Keratinocyte (primary cell): ENCODE results near the gene PDX1. TPM values are rescaled to one million over a fixed set of nuclear protein-coding genes. Genes with fewer than 3 reads are reported as not detected.

ENCODE experiments used
- DNase-seq: peaks from one replicate; pipeline ENCODE4 v3.0.0-alpha.2; 2011; ENCODE audit warnings: low read depth, missing footprints, low spot score
- FAIRE-seq: peaks from 2 replicates; lab custom pipeline; 2011; peaks lifted over from hg19 to GRCh38; lab: Jason Lieb, UNC
- H2AFZ ChIP-seq: 2 replicates; pipeline ENCODE4 v1.6.0; 2012; ENCODE audit warnings: low read length, control low read depth, inconsistent platforms; ENCODE audit not compliant: control insufficient read depth
- H3K27ac ChIP-seq: 2 replicates; pipeline ENCODE4 v1.5.1; 2011; ENCODE audit warnings: low read length; ENCODE audit not compliant: control insufficient read depth, insufficient read depth
- H3K27me3 ChIP-seq: 3 replicates; pipeline ENCODE4 v1.6.0; 2011; ENCODE audit warnings: low read length; ENCODE audit not compliant: control insufficient read depth, insufficient read depth; ENCODE audit errors: extremely low read depth
- H3K36me3 ChIP-seq, 2 experiments: 2 replicates in 1 of 2; 3 replicates in 1 of 2; pipeline ENCODE4 v1.5.1; 2011; ENCODE audit warnings: low read length in 2 of 2, mild to moderate bottlenecking in 1 of 2; ENCODE audit not compliant: control insufficient read depth in 2 of 2, insufficient read depth in 2 of 2; ENCODE audit errors: extremely low read depth in 1 of 2
- H3K4me1 ChIP-seq: 3 replicates; pipeline ENCODE4 v1.5.1; 2011; ENCODE audit warnings: low read length; ENCODE audit not compliant: control insufficient read depth, insufficient read depth; ENCODE audit errors: extremely low read depth
- H3K4me2 ChIP-seq: 3 replicates; pipeline ENCODE4 v1.6.0; 2011; ENCODE audit warnings: low read depth, low read length; ENCODE audit not compliant: control insufficient read depth, insufficient read depth; ENCODE audit errors: extremely low read depth
- H3K4me3 ChIP-seq, 3 experiments: fragments of 200-600 bp in 1 of 3; sonication (generic) in 1 of 3; 2 replicates in 2 of 3; 3 replicates in 1 of 3; pipeline ENCODE4 v1.5.1; 2011 to 2016; ENCODE audit warnings: low read length in 3 of 3, mild to moderate bottlenecking in 3 of 3, control low read depth in 2 of 3, inconsistent platforms in 1 of 3, low read depth in 1 of 3, mixed read lengths in 1 of 3, mixed run types in 1 of 3, moderate library complexity in 1 of 3; ENCODE audit not compliant: control insufficient read depth in 2 of 3, insufficient read depth in 2 of 3; ENCODE audit errors: extremely low read depth in 1 of 3
- H3K79me2 ChIP-seq: 2 replicates; pipeline ENCODE4 v1.6.0; 2012; ENCODE audit warnings: low read length; ENCODE audit not compliant: control insufficient read depth, insufficient read depth
- H3K9ac ChIP-seq: 3 replicates; pipeline ENCODE4 v1.6.0; 2011; ENCODE audit warnings: low read length; ENCODE audit not compliant: control insufficient read depth, insufficient read depth; ENCODE audit errors: extremely low read depth
- H3K9me1 ChIP-seq: 3 replicates; pipeline ENCODE4 v1.6.0; 2011; ENCODE audit warnings: low read length; ENCODE audit not compliant: control insufficient read depth, insufficient read depth; ENCODE audit errors: extremely low read depth
- H3K9me3 ChIP-seq: 2 replicates; pipeline ENCODE4 v1.5.1; 2012; ENCODE audit warnings: low read depth, low read length; ENCODE audit not compliant: control insufficient read depth
- H4K20me1 ChIP-seq: 3 replicates; pipeline ENCODE4 v1.6.0; 2011; ENCODE audit warnings: low read length; ENCODE audit not compliant: control insufficient read depth, insufficient read depth; ENCODE audit errors: extremely low read depth
- EZH2 ChIP-seq: IDR thresholded peaks from one replicate; pipeline ENCODE4 v1.6.1; 2012; ENCODE audit warnings: inconsistent platforms, mild to moderate bottlenecking, low read length, moderate library complexity
- dilution Hi-C: fragments of 300-500 bp; cut with MboI; formaldehyde crosslinking; loops from one replicate; pipeline ENCODE4 v1.7.0; 2020; ENCODE audit warnings: low sequenced_read_pairs; ENCODE audit not compliant: extremely low pct_ligation_motif_present
- polyA minus RNA-seq, 3 experiments: library from RNA; depleted of rRNA, polyadenylated mRNA; stranded (reverse); fragments of >200 nt; gene quantifications; 1 replicate in 1 of 3; 2 replicates in 1 of 3; 3 replicates in 1 of 3; pipeline ENCODE4 v1.2.3, GENCODE V29; 2011
- polyA plus RNA-seq, 5 experiments: library from polyadenylated mRNA; depleted of rRNA in 3 of 5; stranded (reverse) in 3 of 5; stranded (forward) in 1 of 5; unstranded in 1 of 5; fragments of >200 nt; gene quantifications; 1 replicate in 1 of 5; 2 replicates in 3 of 5; 3 replicates in 1 of 5; pipeline versions ENCODE4 v1.2.1 to v1.2.3, GENCODE V29; 2011 to 2012; ENCODE audit warnings: missing spikeins in 2 of 5, low read depth in 1 of 5, low replicate concordance in 1 of 5
- TF ChIP-seq, protein P1 (sequence below), 3 experiments: IDR thresholded peaks in 1 of 3; conservative IDR thresholded peaks in 1 of 3; optimal IDR thresholded peaks in 1 of 3; 2 replicates in 2 of 3; 3 replicates in 1 of 3; pipeline versions ENCODE3 to v1.5.1; 2011; ENCODE audit warnings: low read length in 3 of 3, mild to moderate bottlenecking in 3 of 3, moderate library complexity in 2 of 3, control low read depth in 1 of 3, inconsistent platforms in 1 of 3; ENCODE audit not compliant: insufficient read depth in 2 of 3; ENCODE audit errors: extremely low read depth in 1 of 3

Gene PDX1
- polyA plus RNA-seq: not detected in 3 replicates
- polyA plus RNA-seq (2011; ENCODE audit: low read depth): not detected
- not detected in 2 replicates for polyA plus RNA-seq (2011; cell fraction: cytosol; rRNA removed)
- polyA plus RNA-seq (2011; cell fraction: nucleus; rRNA removed): not detected in 2 replicates
- not detected in 2 replicates for polyA plus RNA-seq (2012; ENCODE audit: low replicate concordance)
- not detected in 3 replicates for polyA minus RNA-seq
- polyA minus RNA-seq (2011; cell fraction: cytosol; rRNA and poly(A)+ RNA removed): not detected
- polyA minus RNA-seq (2011; cell fraction: nucleus; rRNA and poly(A)+ RNA removed): not detected in 2 replicates

DNA sequence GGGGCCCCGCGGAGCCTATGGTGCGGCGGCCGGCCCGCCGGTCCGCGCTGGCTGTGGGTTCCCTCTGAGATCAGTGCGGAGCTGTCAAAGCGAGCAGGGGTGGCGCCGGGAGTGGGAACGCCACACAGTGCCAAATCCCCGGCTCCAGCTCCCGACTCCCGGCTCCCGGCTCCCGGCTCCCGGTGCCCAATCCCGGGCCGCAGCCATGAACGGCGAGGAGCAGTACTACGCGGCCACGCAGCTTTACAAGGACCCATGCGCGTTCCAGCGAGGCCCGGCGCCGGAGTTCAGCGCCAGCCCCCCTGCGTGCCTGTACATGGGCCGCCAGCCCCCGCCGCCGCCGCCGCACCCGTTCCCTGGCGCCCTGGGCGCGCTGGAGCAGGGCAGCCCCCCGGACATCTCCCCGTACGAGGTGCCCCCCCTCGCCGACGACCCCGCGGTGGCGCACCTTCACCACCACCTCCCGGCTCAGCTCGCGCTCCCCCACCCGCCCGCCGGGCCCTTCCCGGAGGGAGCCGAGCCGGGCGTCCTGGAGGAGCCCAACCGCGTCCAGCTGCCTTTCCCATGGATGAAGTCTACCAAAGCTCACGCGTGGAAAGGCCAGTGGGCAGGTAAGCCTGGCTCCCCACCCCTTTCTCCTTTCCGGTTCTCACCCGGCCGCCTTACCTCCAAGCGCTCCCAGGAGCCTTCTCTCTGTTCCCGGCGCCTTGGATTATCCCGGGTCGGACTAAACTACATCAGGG lies at the start of gene PDX1:
Gene PDX1 (plus strand): TSS at position 67 of the 743 bp plus-strand sequence. CDS start 139 bp downstream, at position 206.
- Histone ChIP-seq H3K4me1 (peaks cover 2% of the 10 kb centered on the region), H4K20me1 (peaks cover 5% of the 10 kb centered on the region), H3K4me3 (peak within 1 kb of the TSS in 2 of 3 experiments; percentile 16 to 51)

DNA sequence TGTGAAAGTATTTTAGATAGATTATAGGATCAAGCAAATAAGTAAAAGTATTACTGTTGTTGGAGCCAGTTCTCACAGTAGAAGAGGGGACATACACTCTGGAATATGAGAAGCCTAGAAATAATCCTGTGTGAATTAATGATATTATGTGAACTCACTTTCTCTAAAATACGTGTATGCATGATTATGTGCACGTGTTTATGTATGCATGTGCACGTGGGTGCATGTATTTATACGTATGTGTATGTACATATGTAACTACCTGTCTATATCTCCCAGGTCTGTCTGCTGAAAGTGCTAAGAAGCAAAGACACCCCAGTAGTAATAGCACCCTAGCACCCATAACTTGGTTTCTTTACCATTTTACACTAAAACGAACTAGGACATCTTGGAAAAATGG lies 41.5 kb upstream of the PDX1 start:
- no peaks in the 10 kb centered on the region for H3K27me3 ChIP-seq
- H3K4me3 ChIP-seq: no peak overlapping the region
- no peaks in the 10 kb centered on the region for H3K9me1 ChIP-seq
- no peaks in the 10 kb centered on the region for H3K79me2 ChIP-seq
- no peak overlapping the region for H3K27ac ChIP-seq
- dilution Hi-C loops: no loop called here
- FAIRE-seq (no peak), DNase-seq (no peak)
- no peaks in the 10 kb centered on the region for H3K9me3 ChIP-seq
- no peak overlapping the region for H3K9ac ChIP-seq
- no peak overlapping the region for H2AFZ ChIP-seq
- TF ChIP-seq, protein P1, sequence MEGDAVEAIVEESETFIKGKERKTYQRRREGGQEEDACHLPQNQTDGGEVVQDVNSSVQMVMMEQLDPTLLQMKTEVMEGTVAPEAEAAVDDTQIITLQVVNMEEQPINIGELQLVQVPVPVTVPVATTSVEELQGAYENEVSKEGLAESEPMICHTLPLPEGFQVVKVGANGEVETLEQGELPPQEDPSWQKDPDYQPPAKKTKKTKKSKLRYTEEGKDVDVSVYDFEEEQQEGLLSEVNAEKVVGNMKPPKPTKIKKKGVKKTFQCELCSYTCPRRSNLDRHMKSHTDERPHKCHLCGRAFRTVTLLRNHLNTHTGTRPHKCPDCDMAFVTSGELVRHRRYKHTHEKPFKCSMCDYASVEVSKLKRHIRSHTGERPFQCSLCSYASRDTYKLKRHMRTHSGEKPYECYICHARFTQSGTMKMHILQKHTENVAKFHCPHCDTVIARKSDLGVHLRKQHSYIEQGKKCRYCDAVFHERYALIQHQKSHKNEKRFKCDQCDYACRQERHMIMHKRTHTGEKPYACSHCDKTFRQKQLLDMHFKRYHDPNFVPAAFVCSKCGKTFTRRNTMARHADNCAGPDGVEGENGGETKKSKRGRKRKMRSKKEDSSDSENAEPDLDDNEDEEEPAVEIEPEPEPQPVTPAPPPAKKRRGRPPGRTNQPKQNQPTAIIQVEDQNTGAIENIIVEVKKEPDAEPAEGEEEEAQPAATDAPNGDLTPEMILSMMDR (optimal IDR thresholded peaks at IDR 0.05 in 1 of 3, IDR thresholded peaks at IDR 0.05 in 1 of 3, conservative IDR thresholded peaks at IDR 0.05 in 1 of 3; ENCODE audit: extremely low read depth in 1 of 3, insufficient read depth in 2 of 3, low read length in 3 of 3): no peak
- TF ChIP-seq EZH2: no peak
- H3K4me1 ChIP-seq: no peaks in the 10 kb centered on the region
- no peaks in the 10 kb centered on the region for H4K20me1 ChIP-seq
- no peak overlapping the region for H3K4me2 ChIP-seq
- H3K36me3 ChIP-seq: no peaks in the 10 kb centered on the region

More for the DNA sequence above, at the start of gene PDX1:
- Histone ChIP-seq H3K27me3 (peaks cover 94% of the 10 kb centered on the region), H3K4me2 (peak within 1 kb of the TSS; percentile 78), H3K9me3 (peaks cover 7% of the 10 kb centered on the region), H3K9ac (no peak within 1 kb of the TSS), H3K9me1 (no peaks in the 10 kb centered on the region), H2AFZ (no peak within 1 kb of the TSS), H3K27ac (no peak within 1 kb of the TSS), H3K36me3 (no peaks in the 10 kb centered on the region), H3K79me2 (no peaks in the 10 kb centered on the region)
- FAIRE-seq: no peak
- TF ChIP-seq EZH2: peak; percentile 13
- TF ChIP-seq, protein P1 (optimal IDR thresholded peaks at IDR 0.05 in 1 of 3, IDR thresholded peaks at IDR 0.05 in 1 of 3, conservative IDR thresholded peaks at IDR 0.05 in 1 of 3; ENCODE audit: extremely low read depth in 1 of 3, insufficient read depth in 2 of 3, low read length in 3 of 3): no peak
- no peak for DNase-seq
- dilution Hi-C loops: no loop called here
